DND-41 (cell line): ENCODE results near the gene EPN3.

Source experiments
- ATAC-seq: fragments of 200-7000 bp; cut with Tn5 transposase; 3 replicates; pipeline ENCODE4 v1.9.1; 2021; ENCODE audit warnings: low read depth; ENCODE audit not compliant: insufficient read depth
- DNase-seq: peaks from one replicate; pipeline ENCODE4 v3.0.0-alpha.2; 2020
- H2AFZ ChIP-seq: 2 replicates; pipeline ENCODE4 v1.6.0; 2012; ENCODE audit warnings: low read depth, low read length
- H3K27ac ChIP-seq: 2 replicates; pipeline ENCODE4 v1.5.1; 2012; ENCODE audit warnings: low read length, inconsistent platforms
- H3K27me3 ChIP-seq: fragments of 200-600 bp; sonication (generic); 2 replicates; pipeline ENCODE4 v1.6.0; 2012; ENCODE audit warnings: low read length, mild to moderate bottlenecking, inconsistent platforms; ENCODE audit not compliant: insufficient read depth, poor library complexity
- H3K36me3 ChIP-seq: 2 replicates; pipeline ENCODE4 v1.5.1; 2012; ENCODE audit warnings: low read length, inconsistent platforms; ENCODE audit not compliant: insufficient read depth
- H3K4me1 ChIP-seq: 2 replicates; pipeline ENCODE4 v1.5.1; 2012; ENCODE audit warnings: mild to moderate bottlenecking, low read length; ENCODE audit not compliant: insufficient read depth
- H3K4me2 ChIP-seq: 2 replicates; pipeline ENCODE4 v1.6.0; 2012; ENCODE audit warnings: mild to moderate bottlenecking, moderate library complexity, low read length, inconsistent platforms; ENCODE audit not compliant: insufficient read depth
- H3K4me3 ChIP-seq, 2 experiments: fragments of 200-600 bp in 1 of 2; shearing (Covaris generic) in 1 of 2; 2 replicates each; pipeline ENCODE4 v1.5.1; 2012 to 2016; ENCODE audit warnings: inconsistent platforms in 2 of 2, low read length in 2 of 2, mild to moderate bottlenecking in 2 of 2, low read depth in 1 of 2, moderate library complexity in 1 of 2
- H3K79me2 ChIP-seq: 2 replicates; pipeline ENCODE4 v1.6.0; 2012; ENCODE audit warnings: low read length, inconsistent platforms; ENCODE audit not compliant: insufficient read depth
- H3K9ac ChIP-seq: 2 replicates; pipeline ENCODE4 v1.6.0; 2012; ENCODE audit warnings: low read depth, mild to moderate bottlenecking, inconsistent platforms, low read length, moderate library complexity
- H3K9me3 ChIP-seq: 2 replicates; pipeline ENCODE4 v1.5.1; 2012; ENCODE audit warnings: low read length, moderate library complexity, mild to moderate bottlenecking, inconsistent platforms; ENCODE audit not compliant: insufficient read depth, severe bottlenecking
- H4K20me1 ChIP-seq: 2 replicates; pipeline ENCODE4 v1.6.0; 2012; ENCODE audit warnings: low read length; ENCODE audit not compliant: insufficient read depth
- EZH2 ChIP-seq: IDR thresholded peaks from 3 replicates; pipeline ENCODE4 v1.6.1; 2012; ENCODE audit warnings: borderline replicate concordance, low read depth, mild to moderate bottlenecking, moderate library complexity, low read length, inconsistent platforms; ENCODE audit not compliant: severe bottlenecking
- TF ChIP-seq, protein P1 (sequence below): IDR thresholded peaks from 2 replicates; pipeline ENCODE4 v1.5.1; 2012; ENCODE audit warnings: borderline replicate concordance, low read length, moderate library complexity, mild to moderate bottlenecking; ENCODE audit not compliant: poor library complexity, severe bottlenecking; ENCODE audit errors: extremely low read depth

Gene EPN3

DNA sequence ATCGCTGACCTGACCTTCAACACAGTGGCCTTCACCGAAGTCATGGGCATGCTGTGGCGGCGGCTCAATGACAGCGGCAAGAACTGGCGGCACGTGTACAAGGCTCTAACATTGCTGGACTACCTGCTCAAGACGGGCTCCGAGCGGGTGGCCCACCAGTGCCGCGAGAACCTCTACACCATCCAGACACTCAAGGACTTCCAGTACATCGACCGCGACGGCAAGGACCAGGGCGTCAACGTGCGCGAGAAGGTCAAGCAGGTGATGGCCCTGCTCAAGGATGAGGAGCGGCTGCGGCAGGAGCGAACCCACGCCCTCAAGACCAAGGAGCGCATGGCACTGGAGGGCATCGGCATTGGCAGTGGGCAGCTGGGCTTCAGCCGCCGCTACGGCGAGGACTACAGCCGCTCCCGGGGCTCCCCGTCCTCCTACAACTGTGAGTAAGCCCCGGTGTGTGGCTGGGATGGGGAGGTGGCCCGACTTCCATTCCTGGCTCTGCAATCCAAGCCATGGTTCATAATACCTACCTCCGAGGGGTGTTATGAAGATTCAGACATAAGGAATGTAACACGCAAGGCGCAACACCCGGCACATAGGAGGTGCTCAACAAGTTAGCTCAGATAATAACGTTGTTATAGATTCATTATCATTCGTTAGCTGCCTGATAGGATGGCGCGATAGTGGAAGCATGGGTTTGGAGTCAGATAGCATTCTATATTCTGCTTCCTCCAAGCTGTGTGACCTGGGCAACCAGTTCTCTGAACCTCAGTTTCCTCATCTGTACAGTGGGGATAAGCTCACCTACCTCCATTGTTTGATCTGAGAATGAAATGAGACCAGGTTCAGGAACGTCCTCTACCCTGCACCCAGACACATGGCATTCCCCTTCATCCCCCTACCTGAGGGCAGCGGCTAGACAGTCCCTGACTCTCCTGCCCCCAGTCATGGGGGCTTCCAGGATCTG is 4.4 kb downstream of the EPN3 start:
- Histone ChIP-seq H3K9ac (no peak overlapping the region), H3K4me1 (peaks cover 10% of the 10 kb centered on the region)

DNA sequence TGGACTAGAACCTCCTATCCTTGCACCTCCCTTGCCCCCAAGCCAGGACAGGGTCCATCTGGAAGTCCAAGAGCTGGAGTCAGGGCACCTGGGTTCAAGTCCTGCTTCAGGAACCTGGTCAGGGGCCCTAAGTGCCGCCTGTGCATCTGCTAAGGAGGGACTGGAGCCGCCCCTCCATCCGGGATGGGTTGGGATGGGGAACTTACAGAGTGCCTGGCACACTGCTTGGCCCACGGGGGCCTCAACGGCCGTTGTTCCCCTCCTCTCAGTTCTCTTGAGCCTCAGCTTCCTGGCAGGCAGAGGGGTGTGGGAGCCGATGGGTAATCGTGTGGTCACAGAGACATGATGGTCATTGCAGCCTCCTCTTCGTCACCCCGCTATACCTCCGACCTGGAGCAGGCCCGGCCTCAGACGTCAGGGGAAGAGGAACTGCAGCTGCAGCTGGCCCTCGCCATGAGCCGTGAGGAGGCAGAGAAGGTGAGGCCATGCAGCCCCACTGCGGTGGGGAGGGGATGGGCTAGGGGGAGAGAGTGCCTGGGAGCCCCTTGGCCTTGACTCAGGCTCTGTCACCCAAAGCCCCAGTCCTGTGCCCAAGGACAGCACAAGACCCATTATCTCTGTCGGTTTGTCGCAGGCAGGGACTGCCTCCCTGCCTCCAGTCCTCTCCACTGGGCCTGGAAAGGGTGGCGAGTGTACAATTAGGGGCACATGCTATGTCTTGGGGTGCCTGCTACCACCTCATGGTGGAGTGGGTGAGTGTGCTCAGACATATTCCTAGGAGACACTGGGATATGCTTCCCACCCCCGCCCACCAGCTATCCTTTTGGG is 5.4 kb downstream of the EPN3 start:
- no peak overlapping the region for H3K4me2 ChIP-seq
- H3K9ac ChIP-seq = no peak overlapping the region
- H3K27ac ChIP-seq = no peak overlapping the region

More for the DNA sequence above, 4.4 kb downstream of the EPN3 start:
- no peak overlapping the region for H3K27ac ChIP-seq
- no peak overlapping the region for H3K4me3 ChIP-seq
- peaks cover 29% of the 10 kb centered on the region for H3K27me3 ChIP-seq
- TF ChIP-seq, protein P1, sequence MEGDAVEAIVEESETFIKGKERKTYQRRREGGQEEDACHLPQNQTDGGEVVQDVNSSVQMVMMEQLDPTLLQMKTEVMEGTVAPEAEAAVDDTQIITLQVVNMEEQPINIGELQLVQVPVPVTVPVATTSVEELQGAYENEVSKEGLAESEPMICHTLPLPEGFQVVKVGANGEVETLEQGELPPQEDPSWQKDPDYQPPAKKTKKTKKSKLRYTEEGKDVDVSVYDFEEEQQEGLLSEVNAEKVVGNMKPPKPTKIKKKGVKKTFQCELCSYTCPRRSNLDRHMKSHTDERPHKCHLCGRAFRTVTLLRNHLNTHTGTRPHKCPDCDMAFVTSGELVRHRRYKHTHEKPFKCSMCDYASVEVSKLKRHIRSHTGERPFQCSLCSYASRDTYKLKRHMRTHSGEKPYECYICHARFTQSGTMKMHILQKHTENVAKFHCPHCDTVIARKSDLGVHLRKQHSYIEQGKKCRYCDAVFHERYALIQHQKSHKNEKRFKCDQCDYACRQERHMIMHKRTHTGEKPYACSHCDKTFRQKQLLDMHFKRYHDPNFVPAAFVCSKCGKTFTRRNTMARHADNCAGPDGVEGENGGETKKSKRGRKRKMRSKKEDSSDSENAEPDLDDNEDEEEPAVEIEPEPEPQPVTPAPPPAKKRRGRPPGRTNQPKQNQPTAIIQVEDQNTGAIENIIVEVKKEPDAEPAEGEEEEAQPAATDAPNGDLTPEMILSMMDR = no peak
- no peak for TF ChIP-seq EZH2
- no peaks in the 10 kb centered on the region for H3K9me3 ChIP-seq
- ATAC-seq (no peak), DNase-seq (no peak)
- H2AFZ ChIP-seq = no peak overlapping the region
- H3K4me2 ChIP-seq = no peak overlapping the region
- H3K79me2 ChIP-seq = no peaks in the 10 kb centered on the region
- no peaks in the 10 kb centered on the region for H3K36me3 ChIP-seq
- H4K20me1 ChIP-seq = 0 out of 2 replicates have a peak, but pooled peaks cover 2% of the 10 kb centered on the region

DNA sequence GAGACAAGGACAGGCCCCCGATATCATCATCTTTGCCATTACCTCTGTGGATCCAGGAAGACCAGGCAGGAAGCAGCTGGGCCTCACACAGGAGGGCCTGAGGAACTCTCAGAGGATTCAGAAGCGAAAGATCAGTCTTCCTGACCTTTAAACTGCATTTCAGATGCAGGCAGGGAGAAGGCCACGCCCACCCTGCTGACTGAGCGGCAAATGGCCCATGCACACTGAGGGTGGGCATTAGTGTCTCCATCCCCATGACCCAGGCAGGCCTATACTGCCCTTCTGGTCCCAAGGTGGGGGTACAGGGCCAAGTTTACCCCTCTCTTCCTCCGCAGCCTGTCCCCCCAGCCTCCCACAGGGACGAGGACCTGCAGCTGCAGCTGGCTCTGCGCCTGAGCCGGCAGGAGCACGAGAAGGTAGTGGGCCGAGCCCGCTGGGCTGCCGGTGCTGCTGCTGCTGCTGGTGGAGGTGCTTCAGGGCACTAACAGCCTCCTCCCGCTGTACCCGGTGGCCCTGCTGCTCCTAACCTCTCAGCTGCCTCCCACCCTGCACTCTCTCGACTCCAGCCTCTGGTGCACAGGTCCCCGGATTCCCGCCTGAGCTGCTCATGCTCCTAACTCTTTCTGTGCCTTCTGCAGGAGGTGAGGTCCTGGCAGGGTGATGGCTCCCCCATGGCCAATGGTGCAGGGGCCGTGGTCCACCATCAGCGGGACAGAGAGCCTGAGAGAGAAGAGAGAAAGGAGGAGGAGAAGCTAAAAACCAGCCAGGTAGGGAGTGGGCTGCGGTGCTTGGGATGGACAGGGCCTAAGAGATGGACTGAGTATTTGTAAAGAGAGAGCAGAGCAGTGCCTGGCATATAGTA is 6.2 kb downstream of the EPN3 start:
- H3K79me2 ChIP-seq = no peaks in the 10 kb centered on the region
- TF ChIP-seq EZH2 = no peak
- TF ChIP-seq, protein P1 = no peak
- H3K4me2 ChIP-seq = no peak overlapping the region
- ATAC-seq (no peak), DNase-seq (no peak)
- H3K27ac ChIP-seq = no peak overlapping the region
- no peak overlapping the region for H3K9ac ChIP-seq
- H2AFZ ChIP-seq = no peak overlapping the region
- H3K9me3 ChIP-seq = no peaks in the 10 kb centered on the region
- no peaks in the 10 kb centered on the region for H3K36me3 ChIP-seq
- peaks cover 10% of the 10 kb centered on the region for H3K27me3 ChIP-seq
- H4K20me1 ChIP-seq = 0 out of 2 replicates have a peak, but pooled peaks cover 2% of the 10 kb centered on the region
- no peak overlapping the region for H3K4me3 ChIP-seq
- peaks cover 19% of the 10 kb centered on the region for H3K4me1 ChIP-seq

More for the DNA sequence above, 5.4 kb downstream of the EPN3 start:
- Histone ChIP-seq H3K79me2 (no peaks in the 10 kb centered on the region), H3K4me1 (peaks cover 19% of the 10 kb centered on the region), H4K20me1 (0 out of 2 replicates have a peak, but pooled peaks cover 2% of the 10 kb centered on the region), H2AFZ (no peak overlapping the region), H3K9me3 (no peaks in the 10 kb centered on the region), H3K4me3 (no peak overlapping the region), H3K36me3 (no peaks in the 10 kb centered on the region), H3K27me3 (peaks cover 19% of the 10 kb centered on the region)
- DNase-seq (no peak), ATAC-seq (no peak)
- TF ChIP-seq EZH2 = no peak
- TF ChIP-seq, protein P1 = no peak
